DOHH2 (cell line): ENCODE data around the gene ADCY4.

Experiments
- CTCF ChIP-seq: fragments of 200-600 bp; sonication (generic); IDR thresholded peaks from one replicate; pipeline ENCODE4 v1.5.1; 2014; ENCODE audit warnings: antibody characterized with exemption, mild to moderate bottlenecking, low read depth, low read length; ENCODE audit not compliant: poor library complexity, severe bottlenecking
- EZH2phosphoT487 ChIP-seq: fragments of 200-600 bp; sonication (generic); IDR thresholded peaks from 2 replicates; pipeline ENCODE4 v1.6.1; 2017; ENCODE audit warnings: borderline replicate concordance, mild to moderate bottlenecking, antibody characterized with exemption, low read length, moderate library complexity, mixed read lengths

DNA sequence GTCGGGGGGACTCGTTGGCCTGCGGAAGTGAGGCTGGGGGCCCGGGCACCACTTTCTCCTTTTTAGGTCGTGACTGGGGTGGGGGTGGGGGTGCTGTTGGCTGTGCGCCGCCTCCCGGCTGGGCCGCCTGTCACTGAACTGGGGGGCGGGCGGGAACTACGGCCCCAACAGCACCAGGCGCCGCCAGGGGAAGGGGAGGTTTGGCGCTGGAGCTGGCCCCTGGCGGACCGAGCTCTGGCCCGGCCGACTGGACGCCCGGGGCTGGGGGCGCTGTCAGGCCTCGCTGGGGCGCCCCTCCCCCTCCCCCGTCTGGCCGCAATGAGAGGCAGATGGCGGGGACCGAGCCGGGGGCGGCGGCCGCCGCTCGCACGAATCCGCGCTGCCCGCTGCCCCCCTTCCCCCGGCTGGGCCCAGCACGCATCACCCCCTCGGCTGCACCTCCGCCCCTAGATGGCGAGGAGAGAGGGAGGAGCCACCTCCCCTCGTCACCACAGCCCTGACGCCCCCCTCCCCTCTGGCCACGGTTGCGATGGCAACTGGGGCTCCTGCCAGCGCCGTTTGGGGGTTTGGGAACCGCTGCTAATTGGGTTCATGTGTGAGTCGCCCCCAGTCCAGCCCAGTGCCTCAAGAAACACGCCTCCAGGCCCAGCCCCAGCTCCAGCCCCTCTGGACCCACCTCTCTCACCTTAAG, 33.8 kb upstream of the ADCY4 start:
- TF ChIP-seq CTCF: peak; percentile 28
- no peak for TF ChIP-seq EZH2phosphoT487
